Astrocyte of the spinal cord (primary cell): ENCODE results near the gene ELMO1.
A peak's percentile ranks its signal among the peaks of the same experiment; 100 is the strongest.

Experiments
- DNase-seq: peaks from one replicate; pipeline ENCODE4 v3.0.0; 2011; ENCODE audit warnings: low read depth, low spot score
- H3K4me3 ChIP-seq: 2 replicates; pipeline ENCODE4 v1.5.1; 2011; ENCODE audit warnings: low read depth, mild to moderate bottlenecking, low read length, moderate library complexity
- in situ Hi-C: cut with HindIII; loops from 2 replicates; pipeline ENCODE4 v1.10.0; 2017; ENCODE audit warnings: low sequenced_read_pairs
- TF ChIP-seq, protein P1 (sequence below): IDR thresholded peaks from 2 replicates; pipeline ENCODE4 v1.5.1; 2012; ENCODE audit warnings: low read depth, mild to moderate bottlenecking, low read length, inconsistent platforms

ELMO1 gene

DNA sequence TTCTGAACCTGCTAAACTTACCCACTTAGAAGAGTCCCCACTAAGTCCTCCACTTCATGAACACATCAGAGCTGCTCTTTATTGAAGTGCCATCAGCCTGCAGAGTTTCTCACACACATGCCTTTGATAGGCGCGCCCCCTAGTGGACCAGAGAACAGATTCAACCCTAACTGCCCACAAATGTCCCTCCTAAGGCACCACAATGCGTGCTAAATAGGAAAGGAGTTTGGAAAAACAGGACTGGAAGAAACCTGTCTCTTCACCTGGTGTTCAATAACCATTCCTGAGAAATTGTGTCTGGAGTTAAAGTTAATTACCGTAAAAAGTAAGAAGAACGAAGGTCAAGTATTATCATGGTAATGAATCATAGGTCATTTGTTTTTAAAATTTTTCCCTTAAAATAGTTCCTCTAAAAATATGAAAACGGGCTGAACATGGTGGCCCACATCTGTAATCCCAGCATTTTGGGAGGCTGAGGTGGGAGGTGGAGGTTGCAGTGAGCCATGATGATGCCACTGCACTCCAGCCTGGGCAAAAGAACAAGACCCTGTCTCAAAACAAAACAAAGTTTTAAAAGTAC is 249.7 kb downstream of the ELMO1 start:
- TF ChIP-seq, protein P1, sequence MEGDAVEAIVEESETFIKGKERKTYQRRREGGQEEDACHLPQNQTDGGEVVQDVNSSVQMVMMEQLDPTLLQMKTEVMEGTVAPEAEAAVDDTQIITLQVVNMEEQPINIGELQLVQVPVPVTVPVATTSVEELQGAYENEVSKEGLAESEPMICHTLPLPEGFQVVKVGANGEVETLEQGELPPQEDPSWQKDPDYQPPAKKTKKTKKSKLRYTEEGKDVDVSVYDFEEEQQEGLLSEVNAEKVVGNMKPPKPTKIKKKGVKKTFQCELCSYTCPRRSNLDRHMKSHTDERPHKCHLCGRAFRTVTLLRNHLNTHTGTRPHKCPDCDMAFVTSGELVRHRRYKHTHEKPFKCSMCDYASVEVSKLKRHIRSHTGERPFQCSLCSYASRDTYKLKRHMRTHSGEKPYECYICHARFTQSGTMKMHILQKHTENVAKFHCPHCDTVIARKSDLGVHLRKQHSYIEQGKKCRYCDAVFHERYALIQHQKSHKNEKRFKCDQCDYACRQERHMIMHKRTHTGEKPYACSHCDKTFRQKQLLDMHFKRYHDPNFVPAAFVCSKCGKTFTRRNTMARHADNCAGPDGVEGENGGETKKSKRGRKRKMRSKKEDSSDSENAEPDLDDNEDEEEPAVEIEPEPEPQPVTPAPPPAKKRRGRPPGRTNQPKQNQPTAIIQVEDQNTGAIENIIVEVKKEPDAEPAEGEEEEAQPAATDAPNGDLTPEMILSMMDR, result peak; percentile 92
- no peak overlapping the region for H3K4me3 ChIP-seq
- in situ Hi-C loops, result no loop called here
- DNase-seq, result peak; percentile 71

DNA sequence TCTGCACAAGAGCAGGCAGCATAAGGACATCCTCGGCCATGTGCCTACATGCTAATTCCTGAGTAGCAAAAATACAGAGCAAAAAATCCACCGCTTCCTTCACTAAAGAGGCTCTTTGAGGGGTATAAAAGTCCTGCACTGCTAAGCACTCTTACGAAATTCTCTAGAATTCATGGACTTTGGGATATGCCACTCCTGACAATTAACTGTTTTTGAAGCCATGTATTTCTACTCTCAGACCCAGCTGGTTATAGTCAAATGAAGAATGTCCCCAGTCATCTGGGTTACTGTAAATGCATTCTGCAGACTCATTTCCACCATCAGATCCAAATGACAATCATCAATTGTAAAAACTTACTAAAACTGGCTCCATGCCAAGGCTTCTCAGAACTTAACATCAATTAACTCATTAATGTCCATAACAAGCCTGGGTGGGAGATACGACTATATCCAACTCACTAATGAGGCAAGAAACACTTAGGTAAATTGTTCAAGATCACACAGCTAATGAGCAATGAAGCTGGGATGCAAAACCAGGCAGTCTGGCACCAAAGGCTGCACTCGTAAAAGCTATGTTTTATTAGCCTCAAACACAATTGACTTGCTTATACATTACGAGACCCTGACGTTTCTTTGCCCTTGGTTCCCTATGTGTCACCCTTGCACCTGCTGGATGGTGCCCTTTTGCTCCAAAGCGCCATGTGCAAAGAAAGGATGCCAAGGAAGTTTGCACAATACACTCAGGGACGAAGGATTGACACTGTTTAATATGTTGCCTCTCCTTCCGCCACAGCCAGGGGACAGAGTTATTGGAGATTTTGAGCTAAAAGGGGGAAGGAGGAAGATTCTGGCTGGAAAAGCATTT is 250.4 kb downstream of the ELMO1 start:
- TF ChIP-seq, protein P1, result no peak
- no peak for DNase-seq
- H3K4me3 ChIP-seq, result no peak overlapping the region
- in situ Hi-C loops, result no loop called here

DNA sequence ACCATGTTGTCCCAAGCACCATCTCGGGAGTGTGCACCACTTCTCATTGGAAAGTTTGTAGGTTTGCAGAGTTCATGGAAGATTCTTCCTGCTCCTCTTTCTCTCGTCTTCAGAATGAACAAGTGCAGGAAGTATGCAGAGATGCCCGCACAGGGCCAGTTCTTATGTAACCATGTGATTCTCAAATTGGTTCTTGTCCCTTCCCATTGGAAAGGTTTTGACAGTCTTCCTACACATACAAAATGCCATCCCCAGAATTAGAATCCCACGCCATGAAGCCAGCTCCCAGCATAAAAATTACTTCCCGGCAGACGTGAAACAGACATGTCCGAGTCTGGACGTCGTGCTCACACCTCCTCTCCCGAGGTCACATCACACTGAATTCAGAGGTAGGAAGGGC is 251.6 kb downstream of the ELMO1 start:
- no peak for DNase-seq
- TF ChIP-seq, protein P1, result no peak
- no peak overlapping the region for H3K4me3 ChIP-seq
- in situ Hi-C loops, result no loop called here

DNA sequence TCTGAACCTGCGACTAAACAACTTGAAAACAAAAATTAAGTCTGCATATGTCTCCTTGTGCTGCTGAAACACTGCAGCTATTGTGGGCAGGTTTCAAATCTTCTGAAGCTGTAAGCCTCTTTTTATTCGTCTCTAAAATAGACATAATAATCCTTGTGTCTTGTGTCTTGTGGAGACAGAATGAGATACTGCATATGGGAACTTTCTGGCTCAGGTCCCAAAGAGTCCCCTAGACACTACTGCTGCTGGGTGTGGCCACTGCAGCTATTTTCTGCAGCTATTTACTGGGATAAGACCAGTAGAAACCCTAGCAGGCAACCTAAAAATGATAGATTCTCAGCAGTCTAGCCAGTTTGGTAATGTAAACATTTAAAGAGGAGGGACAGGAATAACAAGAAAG is 252.0 kb downstream of the ELMO1 start:
- no peak for DNase-seq
- H3K4me3 ChIP-seq, result no peak overlapping the region
- in situ Hi-C loops, result no loop called here
- TF ChIP-seq, protein P1, result no peak

DNA sequence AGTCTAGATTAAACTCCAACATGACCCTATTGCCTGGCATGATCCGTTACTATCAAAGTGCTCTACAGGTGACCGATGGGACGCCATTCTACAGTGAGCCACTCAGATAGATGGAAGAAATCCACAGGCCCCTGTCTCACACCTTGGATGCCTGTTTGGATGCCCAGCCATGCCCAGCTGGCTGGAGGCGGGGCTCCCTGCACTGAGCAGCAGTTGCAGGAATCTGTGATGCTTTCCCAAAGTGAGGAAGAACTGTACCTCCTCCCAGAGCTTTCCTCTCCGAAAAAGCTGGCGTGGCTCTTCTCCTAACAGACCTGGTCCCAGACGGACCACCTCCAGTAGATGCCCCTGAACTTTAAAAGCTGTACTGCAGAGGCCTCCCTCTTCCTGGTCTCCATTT is 253.3 kb downstream of the ELMO1 start:
- H3K4me3 ChIP-seq, result no peak overlapping the region
- in situ Hi-C loops, result no loop called here
- TF ChIP-seq, protein P1, result no peak
- DNase-seq, result no peak

DNA sequence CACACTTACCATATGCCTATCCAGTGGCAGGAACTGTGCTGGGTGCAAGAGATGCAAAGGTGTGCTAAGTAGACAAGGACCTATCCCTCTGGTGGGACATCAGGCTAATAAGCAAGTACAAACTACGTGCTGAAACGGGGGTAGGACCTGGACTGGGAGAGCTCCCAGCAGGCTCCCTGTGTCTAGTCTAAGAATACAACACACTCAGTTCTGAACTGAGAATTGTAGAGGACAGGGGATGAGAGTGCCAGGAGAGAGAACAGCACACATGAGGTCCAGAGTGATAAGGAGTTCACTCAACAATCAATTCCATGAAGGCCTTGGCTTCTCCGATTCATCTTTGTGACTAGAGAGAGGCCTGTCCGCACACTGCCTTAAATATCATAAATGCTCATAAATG is 253.7 kb downstream of the ELMO1 start:
- TF ChIP-seq, protein P1, result no peak
- no peak overlapping the region for H3K4me3 ChIP-seq
- in situ Hi-C loops, result no loop called here
- no peak for DNase-seq
